H1 (cell line): Measurements from ENCODE around the gene CCDC88A. TPM values are rescaled to one million over a fixed set of nuclear protein-coding genes. Genes with fewer than 3 reads are reported as not detected.

Experiments
- CTCF ChIA-PET: fragments of 300-600 bp; sonication (Branson Sonifier 250); formaldehyde crosslinking; loops from one replicate; lab custom pipeline; 2021; ENCODE audit not compliant: partially characterized antibody; lab: Charles Lee
- POLR2A ChIA-PET: fragments of 300-600 bp; sonication (Branson Sonifier 250); formaldehyde crosslinking; loops from one replicate; lab custom pipeline; 2021; ENCODE audit warnings: inconsistent platforms; ENCODE audit not compliant: partially characterized antibody; lab: Charles Lee
- DNase-seq, 2 experiments: peaks; one replicate each; pipeline versions ENCODE4 v3.0.0 to v3.0.0-alpha.2; 2010 to 2022; ENCODE audit warnings: low spot score in 2 of 2, low read depth in 1 of 2, mixed read lengths in 1 of 2
- FAIRE-seq: peaks from 2 replicates; lab custom pipeline; 2011; peaks lifted over from hg19 to GRCh38; lab: Jason Lieb, UNC
- H2AFZ ChIP-seq: 2 replicates; pipeline ENCODE4 v1.8.1; 2012; ENCODE audit warnings: low read length, inconsistent platforms
- H2AK5ac ChIP-seq: 2 replicates; pipeline ENCODE4 v1.6.1; 2013; ENCODE audit warnings: low read depth, low read length
- H2BK120ac ChIP-seq: replicated peaks from 2 replicates; pipeline ENCODE3; 2013; ENCODE audit warnings: low read depth, low read length, inconsistent platforms
- H2BK12ac ChIP-seq: 2 replicates; pipeline ENCODE4 v1.6.1; 2013; ENCODE audit warnings: low read depth, low read length
- H2BK15ac ChIP-seq: 2 replicates; pipeline ENCODE4 v1.6.1; 2013; ENCODE audit warnings: low read length
- H2BK20ac ChIP-seq: 2 replicates; pipeline ENCODE4 v1.6.1; 2013; ENCODE audit warnings: low read length
- H2BK5ac ChIP-seq: 2 replicates; pipeline ENCODE4 v1.6.1; 2013; ENCODE audit warnings: low read depth, low read length
- H3K14ac ChIP-seq: 2 replicates; pipeline ENCODE4 v1.6.1; 2013; ENCODE audit warnings: inconsistent platforms; ENCODE audit not compliant: insufficient read length
- H3K18ac ChIP-seq: 2 replicates; pipeline ENCODE4 v1.6.1; 2013; ENCODE audit warnings: low read length; ENCODE audit errors: extremely low read depth
- H3K23ac ChIP-seq: 2 replicates; pipeline ENCODE4 v1.6.1; 2013; ENCODE audit warnings: inconsistent platforms; ENCODE audit not compliant: insufficient read length
- H3K23me2 ChIP-seq: 2 replicates; pipeline ENCODE4 v1.6.1; 2013; ENCODE audit warnings: low read depth, low read length
- H3K27ac ChIP-seq: 2 replicates; pipeline ENCODE4 v1.6.1; 2011; ENCODE audit warnings: low read depth, low read length, inconsistent platforms
- H3K27me3 ChIP-seq, 4 experiments: replicated peaks in 1 of 4; 1 replicate in 1 of 4; 2 replicates in 3 of 4; pipeline versions ENCODE4 v1.6.1 to v1.8.1; 2011 to 2013; ENCODE audit warnings: low read length in 3 of 4, mild to moderate bottlenecking in 3 of 4, inconsistent platforms in 2 of 4, mixed read lengths in 2 of 4, moderate library complexity in 1 of 4; ENCODE audit not compliant: control insufficient read depth in 3 of 4, insufficient read depth in 3 of 4; ENCODE audit errors: extremely low read depth in 1 of 4
- H3K36me3 ChIP-seq, 4 experiments: 2 replicates each; pipeline versions ENCODE4 v1.6.1 to v1.8.1; 2011 to 2013; ENCODE audit warnings: mild to moderate bottlenecking in 4 of 4, low read length in 3 of 4, moderate library complexity in 2 of 4, control low read depth in 1 of 4, inconsistent platforms in 1 of 4; ENCODE audit not compliant: insufficient read depth in 4 of 4, control insufficient read depth in 2 of 4
- H3K4ac ChIP-seq: replicated peaks from 2 replicates; pipeline ENCODE3; 2013; ENCODE audit warnings: low read length, low read depth, mixed read lengths, inconsistent platforms; ENCODE audit not compliant: insufficient read length
- H3K4me1 ChIP-seq, 4 experiments: replicated peaks in 1 of 4; 1 replicate in 1 of 4; 2 replicates in 3 of 4; pipeline versions ENCODE4 v1.6.1 to v1.8.1; 2011 to 2013; ENCODE audit warnings: low read length in 3 of 4, inconsistent platforms in 2 of 4, mixed read lengths in 1 of 4; ENCODE audit not compliant: insufficient read depth in 4 of 4, control insufficient read depth in 3 of 4
- H3K4me2 ChIP-seq, 2 experiments: 2 replicates each; pipeline versions ENCODE4 v1.6.1 to v1.8.1; 2011 to 2013; ENCODE audit warnings: low read depth in 2 of 2, low read length in 2 of 2, control low read depth in 1 of 2, inconsistent platforms in 1 of 2, mild to moderate bottlenecking in 1 of 2; ENCODE audit not compliant: insufficient read depth in 1 of 2
- H3K4me3 ChIP-seq, 4 experiments: fragments of 200-600, 300-600 bp in 1 of 4; sonication (generic), shearing (Covaris generic), sonication (Bioruptor Twin) in 1 of 4; 2 replicates each; pipeline versions ENCODE4 v1.5.1 to v1.8.1; 2011 to 2016; ENCODE audit warnings: low read length in 4 of 4, low read depth in 3 of 4, control low read depth in 2 of 4, inconsistent platforms in 2 of 4, mild to moderate bottlenecking in 2 of 4, mixed read lengths in 1 of 4, moderate library complexity in 1 of 4; ENCODE audit not compliant: insufficient read depth in 2 of 4; ENCODE audit errors: extremely low read depth in 1 of 4
- H3K56ac ChIP-seq: replicated peaks from 2 replicates; pipeline ENCODE3; 2013; ENCODE audit warnings: low read depth, mild to moderate bottlenecking, mixed read lengths, low read length, inconsistent platforms; ENCODE audit not compliant: insufficient read length
- H3K79me1 ChIP-seq: 2 replicates; pipeline ENCODE4 v1.6.1; 2013; ENCODE audit warnings: low read depth, low read length, control low read depth
- H3K79me2 ChIP-seq, 2 experiments: 2 replicates each; pipeline versions ENCODE4 v1.6.1 to v1.8.1; 2012 to 2013; ENCODE audit warnings: low read length in 2 of 2, mild to moderate bottlenecking in 2 of 2, inconsistent platforms in 1 of 2; ENCODE audit not compliant: insufficient read depth in 2 of 2, control insufficient read depth in 1 of 2
- H3K9ac ChIP-seq, 4 experiments: replicated peaks in 1 of 4; 1 replicate in 1 of 4; 2 replicates in 3 of 4; pipeline versions ENCODE4 v1.6.1 to v1.8.1; 2011 to 2013; ENCODE audit warnings: low read depth in 3 of 4, low read length in 3 of 4, control low read depth in 2 of 4, mild to moderate bottlenecking in 2 of 4, moderate library complexity in 2 of 4, inconsistent platforms in 1 of 4; ENCODE audit errors: extremely low read depth in 1 of 4
- H3K9me3 ChIP-seq, 2 experiments: 2 replicates each; pipeline versions ENCODE4 v1.6.1 to v1.8.1; 2012 to 2013; ENCODE audit warnings: mild to moderate bottlenecking in 2 of 2, moderate library complexity in 2 of 2, control low read depth in 1 of 2, inconsistent platforms in 1 of 2, low read depth in 1 of 2, low read length in 1 of 2, mixed read lengths in 1 of 2; ENCODE audit not compliant: insufficient read depth in 2 of 2
- H4K20me1 ChIP-seq, 2 experiments: replicated peaks in 1 of 2; 2 replicates each; pipeline versions ENCODE3 to v1.8.1; 2011 to 2013; ENCODE audit warnings: inconsistent platforms in 2 of 2, low read length in 2 of 2, mild to moderate bottlenecking in 1 of 2; ENCODE audit not compliant: insufficient read depth in 2 of 2, control insufficient read depth in 1 of 2
- H4K5ac ChIP-seq: 2 replicates; pipeline ENCODE4 v1.6.1; 2013; ENCODE audit warnings: low read length, low read depth, mixed read lengths, inconsistent platforms; ENCODE audit not compliant: insufficient read length
- H4K8ac ChIP-seq: 2 replicates; pipeline ENCODE4 v1.8.0; 2013; ENCODE audit warnings: mild to moderate bottlenecking, moderate library complexity, low read length, inconsistent platforms; ENCODE audit not compliant: insufficient read depth; ENCODE audit errors: extremely low read depth
- H4K91ac ChIP-seq: replicated peaks from 2 replicates; pipeline ENCODE3; 2013; ENCODE audit warnings: low read length, mixed read lengths, inconsistent platforms; ENCODE audit not compliant: insufficient read length
- FOSL1 ChIP-seq: IDR thresholded peaks from 2 replicates; pipeline ENCODE4 v1.6.1; 2011; ENCODE audit warnings: mild to moderate bottlenecking, low read depth, low read length, moderate library complexity; ENCODE audit not compliant: insufficient read depth
- KDM4A ChIP-seq: IDR thresholded peaks from one replicate; pipeline ENCODE4 v1.7.1; 2012; ENCODE audit warnings: low read depth, mild to moderate bottlenecking, moderate library complexity, low read length, inconsistent platforms; ENCODE audit not compliant: severe bottlenecking
- RFX5 ChIP-seq: IDR thresholded peaks from 2 replicates; pipeline ENCODE4 v1.6.1; 2011; ENCODE audit warnings: low read depth, low read length, improper control_type of control experiment, borderline replicate concordance
- SRF ChIP-seq: IDR thresholded peaks from 2 replicates; pipeline ENCODE4 v1.6.1; 2011; ENCODE audit warnings: mild to moderate bottlenecking, low read depth, low read length, moderate library complexity
- WGBS, 2 experiments: shearing (Covaris generic) in 1 of 2; methylation state at CpG; one replicate each; pipeline versions ENCODE4 v1.1.6 to v1.1.7; 2013 to 2015; ENCODE audit warnings: low lambda C conversion rate in 2 of 2, mixed read lengths in 2 of 2, inconsistent platforms in 1 of 2, low coverage in 1 of 2, missing lambda C conversion rate in 1 of 2; ENCODE audit not compliant: insufficient replicate concordance in 2 of 2, insufficient coverage in 1 of 2, insufficient read length in 1 of 2; ENCODE audit errors: extremely low coverage in 1 of 2, missing lambda C conversion rate in 1 of 2; 5-methylcytosine and 5-hydroxymethylcytosine counted together
- polyA plus RNA-seq, 7 experiments: library from polyadenylated mRNA; depleted of rRNA in 3 of 7; stranded (reverse) in 5 of 7; unstranded in 2 of 7; fragments of >200 nt in 5 of 7; fragments of 200-250 nt in 2 of 7; gene quantifications; 1 replicate in 5 of 7; 2 replicates in 1 of 7; 4 replicates in 1 of 7; pipeline versions ENCODE4 v1.2.1 to v1.2.3, GENCODE V29; 2011 to 2013; ENCODE audit warnings: missing spikeins in 2 of 7, mixed read lengths in 2 of 7
- total RNA-seq: library from RNA; stranded (reverse); fragmentation: NEBNext Ultra II Directional; extraction: Animal tissue kit (Norgen Biotek cat#: 25700); gene quantifications from 2 replicates; pipeline ENCODE4 v1.2.1, GENCODE V29; 2021

The CCDC88A gene
- total and polyA plus RNA-seq, 2 of the 8 experiments (the other 6 are each of a cell fraction or from before 2014, with no cell fraction given): 27.0 to 98.0 TPM

DNA sequence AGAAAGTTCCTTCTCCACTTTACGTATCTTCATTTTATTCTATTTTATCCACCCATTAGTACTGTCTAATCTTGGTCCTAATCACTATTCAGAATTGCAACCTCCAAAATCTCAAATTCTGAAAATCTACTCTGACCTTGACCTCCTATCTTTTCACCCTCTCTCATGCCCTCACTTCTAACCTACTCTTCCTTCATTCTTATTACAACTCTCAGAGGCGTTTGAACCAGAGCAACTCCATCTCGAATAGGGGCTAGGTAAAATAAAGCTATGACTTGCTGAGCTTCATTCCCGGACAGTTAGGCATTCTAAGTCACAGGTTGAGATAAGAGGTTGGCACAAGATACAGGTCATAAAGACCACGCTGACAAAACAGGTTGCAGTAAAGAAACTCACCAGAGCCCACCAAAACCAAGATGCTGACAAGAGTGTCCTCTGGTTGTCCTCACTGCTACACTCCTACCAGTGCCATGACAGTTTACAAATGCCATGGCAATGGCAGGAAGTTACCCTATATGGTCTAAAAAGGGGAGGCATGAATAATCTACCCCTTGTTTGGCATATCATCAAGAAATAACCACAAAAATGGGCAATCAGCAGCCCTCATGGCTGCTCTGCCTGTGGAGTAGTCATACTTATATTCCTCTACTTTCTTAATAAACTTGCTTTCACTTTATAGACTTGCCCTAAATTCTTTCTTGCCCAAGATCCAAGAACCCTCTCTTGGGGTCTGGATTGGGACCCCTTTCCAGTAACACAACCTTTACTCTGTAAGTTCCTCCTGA lies 11.4 kb downstream of the CCDC88A start:
- H2BK120ac ChIP-seq: no peak overlapping the region
- H2AFZ ChIP-seq: no peak overlapping the region
- H3K4me3 ChIP-seq: peak overlapping the region in 1 of 4 experiments; percentile 25; a peak in 1 of 8 replicates
- peaks cover 1 to 2% of the 10 kb centered on the region in 2 experiments for H4K20me1 ChIP-seq
- no peak for DNase-seq
- peaks cover 0 to 10% (median 4%) of the 10 kb centered on the region in 4 experiments; a peak in 4 of 7 replicates for H3K4me1 ChIP-seq
- H3K23me2 ChIP-seq: no peaks in the 10 kb centered on the region
- H4K5ac ChIP-seq: no peak overlapping the region
- H2AK5ac ChIP-seq: no peak overlapping the region
- H4K91ac ChIP-seq: no peak overlapping the region
- POLR2A ChIA-PET: no interaction called here
- peak overlapping the region in 1 of 2 experiments; percentile 48; a peak in 1 of 4 replicates for H3K4me2 ChIP-seq
- FAIRE-seq: no peak
- H2BK20ac ChIP-seq: no peak overlapping the region
- H4K8ac ChIP-seq: no peak overlapping the region
- H3K23ac ChIP-seq: no peak overlapping the region
- H3K79me1 ChIP-seq: no peaks in the 10 kb centered on the region; the same call in none of the 2 replicates
- H3K56ac ChIP-seq: no peak overlapping the region
- H3K9ac ChIP-seq: no peak overlapping the region
- no peak overlapping the region for H3K27ac ChIP-seq
- no peak overlapping the region; the same call in 1 of the 2 replicates for H3K18ac ChIP-seq
- H2BK5ac ChIP-seq: no peak overlapping the region
- no peak overlapping the region for H3K14ac ChIP-seq
- no peaks in the 10 kb centered on the region for H3K27me3 ChIP-seq
- peaks cover 0 to 18% (median under 1%) of the 10 kb centered on the region in 4 experiments; a peak in 1 of 8 replicates for H3K36me3 ChIP-seq
- H2BK15ac ChIP-seq: no peak overlapping the region
- H3K4ac ChIP-seq: no peak overlapping the region
- TF ChIP-seq KDM4A: no peak
- TF ChIP-seq SRF: no peak
- no peak for TF ChIP-seq FOSL1
- TF ChIP-seq RFX5: no peak
- CTCF ChIA-PET: no interaction called here
- no peak overlapping the region for H2BK12ac ChIP-seq
- peaks cover 0 to 72% of the 10 kb centered on the region in 2 experiments; a peak in 2 of 4 replicates for H3K79me2 ChIP-seq
- WGBS, 2 experiments: 74% methylated on average over 5 of the region's 5 CpGs; no CpG with 5 or more reads in 1 of the 2 experiments
- H3K9me3 ChIP-seq: no peaks in the 10 kb centered on the region
